GM18517 (cell line): ENCODE results near the gene LST1.

Experiments
- ATAC-seq: cut with Tn5 transposase; IDR thresholded peaks from one replicate; pipeline ENCODE4 v1.9.1; 2021; ENCODE audit warnings: mild to moderate bottlenecking, moderate library complexity; ENCODE audit not compliant: unreplicated experiment

LST1 gene

GRCh38 chr6:31619805-31620585 lies 33.9 kb downstream of the LST1 start:
- ATAC-seq, result peak; percentile 76

- peak; percentile 26 for ATAC-seq
Measured at GRCh38 chr6:31620586-31621319, 34.7 kb downstream of the LST1 start, which contains the start of gene PRRC2A. TSS of gene PRRC2A (plus strand) at chr6:31620715. CDS start at chr6:31622790, 2,075 bp downstream.

GRCh38 chr6:31621320-31621939 lies 35.4 kb downstream of the LST1 start:
- ATAC-seq, result no peak

GRCh38 chr6:31621991-31622390 lies 35.9 kb downstream of the LST1 start:
- no peak for ATAC-seq

- ATAC-seq, result no peak
Measured at GRCh38 chr6:31622684-31623091, 36.6 kb downstream of the LST1 start.

GRCh38 chr6:31624070-31624469 lies 38.0 kb downstream of the LST1 start:
- ATAC-seq, result no peak

GRCh38 chr6:31626952-31627351 lies 40.9 kb downstream of the LST1 start:
- no peak for ATAC-seq

- ATAC-seq, result no peak
Measured at GRCh38 chr6:31627690-31628287, 41.7 kb downstream of the LST1 start.

- no peak for ATAC-seq
Measured at GRCh38 chr6:31629014-31629413, 42.9 kb downstream of the LST1 start.

GRCh38 chr6:31630177-31630934 lies 44.3 kb downstream of the LST1 start:
- ATAC-seq, result no peak

- ATAC-seq, result no peak
Measured at GRCh38 chr6:31631209-31631608, 45.1 kb downstream of the LST1 start.

- no peak for ATAC-seq
Measured at GRCh38 chr6:31631681-31632278, 45.7 kb downstream of the LST1 start.

GRCh38 chr6:31632279-31632946 lies 46.3 kb downstream of the LST1 start:
- no peak for ATAC-seq

GRCh38 chr6:31633447-31633846 lies 47.4 kb downstream of the LST1 start:
- no peak for ATAC-seq

GRCh38 chr6:31634131-31634530 lies 48.1 kb downstream of the LST1 start:
- ATAC-seq, result no peak

GRCh38 chr6:31634969-31635575 lies 49.0 kb downstream of the LST1 start:
- ATAC-seq, result no peak

- ATAC-seq, result no peak
Measured at GRCh38 chr6:31636698-31637596, 50.9 kb downstream of the LST1 start.
